ENCODE results near the gene MGMT. TPM values are rescaled to one million over a fixed set of nuclear protein-coding genes. Genes with fewer than 3 reads are reported as not detected.

MGMT gene
- total and polyA plus RNA-seq, 3 donors from 2014 or later = 32.8 to 40.7 (median 37.9) TPM

DNA sequence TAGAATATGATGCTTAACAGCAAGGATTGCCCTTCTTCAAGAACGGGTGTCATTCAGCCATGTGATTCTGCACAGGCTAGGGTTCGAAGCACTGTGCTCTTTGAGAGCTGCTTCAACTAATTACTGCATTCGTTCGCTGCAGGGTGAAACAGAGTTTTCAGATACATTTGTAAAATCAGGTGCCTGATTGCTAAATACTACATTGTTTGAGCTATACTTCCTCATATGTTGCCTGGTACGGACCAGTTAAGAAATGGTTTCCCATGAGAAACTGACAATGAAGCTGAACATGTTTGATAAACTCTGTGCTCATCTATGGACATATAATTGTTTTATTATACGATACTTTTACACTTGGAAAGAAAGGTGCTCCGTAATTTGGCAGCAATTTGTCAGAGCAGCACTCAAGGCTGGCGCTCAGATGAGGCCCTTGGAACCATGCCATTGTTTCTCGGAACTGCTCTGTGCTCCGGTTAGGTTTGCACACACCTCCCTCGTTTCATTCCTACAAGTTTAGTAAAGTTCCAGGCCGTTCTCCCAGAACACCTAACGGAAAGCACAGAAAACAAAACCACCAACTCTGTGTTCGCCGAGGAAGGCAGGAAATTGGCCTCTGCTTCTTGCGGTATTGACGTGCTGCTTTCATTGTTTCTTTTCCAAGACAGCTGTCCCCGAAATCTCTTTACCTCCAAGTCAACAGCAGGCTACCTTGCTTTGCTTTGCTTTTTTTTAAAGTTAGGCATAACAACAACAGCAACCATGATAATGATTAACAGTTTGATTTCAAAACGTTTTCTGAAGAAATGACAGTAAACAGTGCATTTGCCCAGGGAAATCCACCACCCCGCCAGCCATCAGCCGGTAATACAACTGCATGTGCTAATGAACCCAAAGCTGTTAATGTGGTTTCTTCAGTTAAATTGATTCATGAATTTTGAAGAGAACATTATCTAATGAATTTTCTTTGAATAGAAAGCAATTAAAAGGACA is 290.2 kb downstream of the MGMT start:
- H3K4me3 ChIP-seq = no peak overlapping the region

DNA sequence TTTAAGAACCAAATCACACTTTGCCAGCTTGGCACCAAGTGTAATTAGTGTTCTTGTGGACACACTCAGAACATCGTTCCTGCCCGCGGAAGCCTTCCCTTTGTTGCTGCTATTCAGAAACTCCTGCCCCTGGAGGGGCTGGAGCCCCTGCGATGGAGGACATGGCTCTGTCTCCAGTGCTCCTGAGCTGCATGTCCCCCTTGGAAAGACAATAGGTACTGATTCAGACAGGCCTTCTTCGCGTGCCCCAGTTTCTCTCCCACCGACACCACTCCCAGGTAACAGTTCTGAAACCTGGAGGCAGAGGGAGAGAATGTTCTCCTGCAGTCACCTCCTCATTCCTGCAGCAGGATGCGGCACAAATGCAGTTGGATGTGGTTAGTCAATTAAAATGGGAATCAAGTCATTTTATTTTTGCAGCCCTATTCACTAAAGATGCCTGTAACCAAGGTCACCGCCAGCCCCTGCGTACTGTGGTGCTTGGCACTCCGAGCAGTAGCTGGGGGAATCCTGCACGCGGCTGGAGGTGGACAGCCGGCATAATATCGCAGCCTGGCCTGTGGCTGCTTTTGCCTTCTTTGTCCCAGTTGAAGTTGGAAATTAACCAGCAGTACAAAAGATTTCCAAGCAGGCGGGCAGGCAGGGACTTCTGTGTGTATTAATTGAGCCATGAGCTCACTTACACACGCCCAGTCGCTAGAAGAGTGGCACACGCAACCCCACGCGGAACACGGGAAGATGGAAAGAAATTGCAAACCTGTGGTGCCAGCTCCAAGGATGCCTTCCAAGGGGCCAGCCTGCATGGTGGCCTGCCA is 291.4 kb downstream of the MGMT start:
- Histone ChIP-seq H3K36me3 (ENCODE audit: low read depth, missing control alignments) (no peaks in the 10 kb centered on the region), H3K4me1 (no peaks in the 10 kb centered on the region), H3K4me3 (no peak overlapping the region), H3K9me3 (no peaks in the 10 kb centered on the region), H3K27ac (no peak overlapping the region), H3K27me3 (no peaks in the 10 kb centered on the region)
- peak; percentile 6 for DNase-seq
- 92 to 95% methylated on average over 22 of the region's 22 CpGs for WGBS, 2 donors
- TF ChIP-seq POLR2A (IDR thresholded peaks at IDR 0.05) = no peak
- TF ChIP-seq, protein P1, sequence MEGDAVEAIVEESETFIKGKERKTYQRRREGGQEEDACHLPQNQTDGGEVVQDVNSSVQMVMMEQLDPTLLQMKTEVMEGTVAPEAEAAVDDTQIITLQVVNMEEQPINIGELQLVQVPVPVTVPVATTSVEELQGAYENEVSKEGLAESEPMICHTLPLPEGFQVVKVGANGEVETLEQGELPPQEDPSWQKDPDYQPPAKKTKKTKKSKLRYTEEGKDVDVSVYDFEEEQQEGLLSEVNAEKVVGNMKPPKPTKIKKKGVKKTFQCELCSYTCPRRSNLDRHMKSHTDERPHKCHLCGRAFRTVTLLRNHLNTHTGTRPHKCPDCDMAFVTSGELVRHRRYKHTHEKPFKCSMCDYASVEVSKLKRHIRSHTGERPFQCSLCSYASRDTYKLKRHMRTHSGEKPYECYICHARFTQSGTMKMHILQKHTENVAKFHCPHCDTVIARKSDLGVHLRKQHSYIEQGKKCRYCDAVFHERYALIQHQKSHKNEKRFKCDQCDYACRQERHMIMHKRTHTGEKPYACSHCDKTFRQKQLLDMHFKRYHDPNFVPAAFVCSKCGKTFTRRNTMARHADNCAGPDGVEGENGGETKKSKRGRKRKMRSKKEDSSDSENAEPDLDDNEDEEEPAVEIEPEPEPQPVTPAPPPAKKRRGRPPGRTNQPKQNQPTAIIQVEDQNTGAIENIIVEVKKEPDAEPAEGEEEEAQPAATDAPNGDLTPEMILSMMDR (IDR thresholded peaks at IDR 0.05) = no peak
- intact Hi-C loops (cut with DNase I; ENCODE audit: low total_unique reads) = no loop called here

More for the DNA sequence above, 290.2 kb downstream of the MGMT start:
- peak; percentile 14 for DNase-seq
- TF ChIP-seq, protein P1 (IDR thresholded peaks at IDR 0.05) = no peak
- no peak for TF ChIP-seq POLR2A (IDR thresholded peaks at IDR 0.05)
- no peak overlapping the region for H3K27ac ChIP-seq
- 57 to 60% methylated on average over 21 of the region's 21 CpGs for WGBS, 2 donors
- H3K36me3 ChIP-seq (ENCODE audit: low read depth, missing control alignments) = no peaks in the 10 kb centered on the region
- intact Hi-C loops (cut with DNase I; ENCODE audit: low total_unique reads) = no loop called here
- H3K4me1 ChIP-seq = no peaks in the 10 kb centered on the region
- H3K27me3 ChIP-seq = no peaks in the 10 kb centered on the region
- H3K9me3 ChIP-seq = no peaks in the 10 kb centered on the region

DNA sequence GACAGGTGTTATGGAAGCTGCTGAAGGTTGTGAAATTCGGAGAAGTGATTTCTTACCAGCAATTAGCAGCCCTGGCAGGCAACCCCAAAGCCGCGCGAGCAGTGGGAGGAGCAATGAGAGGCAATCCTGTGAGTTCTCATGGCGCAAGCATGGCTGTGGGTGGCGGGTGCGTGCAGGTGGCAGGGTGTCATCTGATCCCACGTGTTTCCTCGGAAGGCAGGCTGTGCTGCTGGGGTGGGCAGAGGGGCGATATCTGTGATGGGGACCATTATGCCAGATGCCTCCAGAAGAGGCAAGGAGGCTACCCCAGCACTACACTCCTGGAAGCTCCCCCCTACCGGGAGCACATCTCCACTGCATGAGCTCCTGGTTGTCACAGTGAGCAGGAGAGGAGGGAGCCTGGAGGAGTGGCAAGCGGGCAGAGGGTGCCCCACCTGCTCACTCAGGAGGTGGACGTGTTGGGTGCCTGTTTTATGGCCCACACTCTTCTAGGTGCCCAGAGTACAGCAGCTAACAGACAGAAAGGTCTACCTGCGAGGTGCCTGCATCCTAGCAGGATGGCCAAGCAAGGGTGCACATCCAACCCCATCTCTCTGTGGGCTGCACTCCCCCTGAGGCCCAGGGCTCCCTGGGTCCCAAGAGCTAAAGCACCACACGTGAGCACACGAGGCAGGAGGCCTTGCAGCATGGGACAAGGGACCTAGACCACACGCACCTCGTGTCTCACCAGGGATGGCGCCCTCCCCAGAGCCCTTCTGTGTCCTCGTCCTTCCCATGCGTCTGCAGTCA is 292.4 kb downstream of the MGMT start:
- WGBS, 2 donors = 90 to 92% methylated on average over 9 to 21 of the region's 21 CpGs
- H3K9me3 ChIP-seq = no peaks in the 10 kb centered on the region
- no peak overlapping the region for H3K27ac ChIP-seq
- DNase-seq = peak; percentile 5
- H3K4me3 ChIP-seq = no peak overlapping the region
- TF ChIP-seq, protein P1 (IDR thresholded peaks at IDR 0.05) = no peak
- TF ChIP-seq POLR2A (IDR thresholded peaks at IDR 0.05) = no peak
- no peaks in the 10 kb centered on the region for H3K4me1 ChIP-seq
- H3K36me3 ChIP-seq (ENCODE audit: low read depth, missing control alignments) = no peaks in the 10 kb centered on the region
- no peaks in the 10 kb centered on the region for H3K27me3 ChIP-seq
- intact Hi-C loops (cut with DNase I; ENCODE audit: low total_unique reads) = no loop called here

DNA sequence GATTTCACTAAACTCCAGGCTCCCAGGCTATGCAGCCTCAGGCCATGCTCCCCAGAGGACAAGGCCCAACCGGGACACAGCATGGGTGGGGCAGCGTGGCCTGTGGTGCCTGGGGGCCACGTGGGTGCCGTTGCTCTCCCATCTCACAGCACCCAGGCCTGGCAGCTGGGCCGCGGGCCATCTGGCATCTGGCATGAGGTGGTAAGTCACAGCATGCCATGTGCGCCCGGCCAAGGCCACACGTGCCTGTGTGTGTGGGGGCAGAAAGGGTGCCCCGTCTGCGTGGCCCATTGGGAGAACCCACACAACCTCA is 292.9 kb downstream of the MGMT start:
- DNase-seq = peak; percentile 4
- Histone ChIP-seq H3K4me3 (no peak overlapping the region), H3K27me3 (no peaks in the 10 kb centered on the region), H3K9me3 (no peaks in the 10 kb centered on the region), H3K36me3 (ENCODE audit: low read depth, missing control alignments) (no peaks in the 10 kb centered on the region), H3K27ac (no peak overlapping the region), H3K4me1 (no peaks in the 10 kb centered on the region)
- intact Hi-C loops (cut with DNase I; ENCODE audit: low total_unique reads) = no loop called here
- 89 to 95% methylated on average over 5 to 11 of the region's 11 CpGs for WGBS, 2 donors
- TF ChIP-seq POLR2A (IDR thresholded peaks at IDR 0.05) = no peak
- TF ChIP-seq, protein P1 (IDR thresholded peaks at IDR 0.05) = no peak

All from testis (tissue), 3 donors.